Head of caudate nucleus (tissue), 42 donors: ENCODE data around the gene FREM2.

ENCODE experiments used
- DNase-seq, 42 donors: peaks; one replicate each; pipeline versions ENCODE4 v3.0.0 to v3.0.0-alpha.2; 2020 to 2021; ENCODE audit warnings: mixed read lengths in 7 of 42
- intact Hi-C: fragments of 100-400 bp; cut with DNase I; formaldehyde crosslinking; loops from one replicate; pipeline ENCODE4 v1.15.0; 2022

The FREM2 gene

GRCh38 chr13:38680912-38681311 is 6.0 kb upstream of the FREM2 start:
- no peak for DNase-seq
- intact Hi-C loops, result loop anchor here (10.0 kb wide), 1 partner anchor 184 kb away; no protein-coding TSS in a partner anchor

- intact Hi-C loops, result loop anchor here (5.0 to 10.0 kb wide), 2 partner anchors 78 to 180 kb away; no protein-coding TSS in a partner anchor
These were observed 2.2 kb upstream of the FREM2 start for GRCh38 chr13:38684714-38685113.

GRCh38 chr13:38685431-38685830 is 1.4 kb upstream of the FREM2 start:
- intact Hi-C loops, result loop anchor here (5.0 to 10.0 kb wide), 2 partner anchors 77 to 179 kb away; no protein-coding TSS in a partner anchor
- DNase-seq, result no peak

More at GRCh38 chr13:38684714-38685113, 2.2 kb upstream of the FREM2 start:
- no peak for DNase-seq

GRCh38 chr13:38685974-38686576 is 802 bp upstream of the FREM2 start:
- DNase-seq, result peak in 15 of 42 donors; percentile 4 to 65 (median 37)
- intact Hi-C loops, result loop anchor here (5.0 to 10.0 kb wide), 2 partner anchors 76 to 179 kb away; no protein-coding TSS in a partner anchor

GRCh38 chr13:38687246-38688229 is 661 bp downstream of the FREM2 start:
- intact Hi-C loops, result loop anchor here (5.0 to 10.0 kb wide), 2 partner anchors 75 to 177 kb away; no protein-coding TSS in a partner anchor
- DNase-seq, result peak in 18 of 42 donors; percentile 3 to 43 (median 20)

- intact Hi-C loops, result loop anchor here (5.0 to 10.0 kb wide), 2 partner anchors 74 to 176 kb away; no protein-coding TSS in a partner anchor
- no peak for DNase-seq
These were observed 1.8 kb downstream of the FREM2 start for GRCh38 chr13:38688674-38689073.

GRCh38 chr13:38690231-38690630 is 3.4 kb downstream of the FREM2 start:
- intact Hi-C loops, result no loop called here
- DNase-seq, result no peak

- intact Hi-C loops, result no loop called here
- no peak for DNase-seq
These were observed 6.3 kb downstream of the FREM2 start for GRCh38 chr13:38693168-38693567.

GRCh38 chr13:38693641-38694040 is 6.8 kb downstream of the FREM2 start:
- intact Hi-C loops, result no loop called here
- no peak for DNase-seq

GRCh38 chr13:38697197-38697596 is 10.3 kb downstream of the FREM2 start:
- intact Hi-C loops, result no loop called here
- DNase-seq, result no peak

- no peak for DNase-seq
- intact Hi-C loops, result no loop called here
These were observed 10.9 kb downstream of the FREM2 start for GRCh38 chr13:38697628-38698333.

GRCh38 chr13:38700051-38700450 is 13.2 kb downstream of the FREM2 start:
- intact Hi-C loops, result no loop called here
- DNase-seq, result no peak

- intact Hi-C loops, result no loop called here
- DNase-seq, result no peak
These were observed 15.8 kb downstream of the FREM2 start for GRCh38 chr13:38702669-38703068.

GRCh38 chr13:38703255-38703654 is 16.4 kb downstream of the FREM2 start:
- DNase-seq, result no peak
- intact Hi-C loops, result no loop called here

- intact Hi-C loops, result no loop called here
- DNase-seq, result no peak
These were observed 18.5 kb downstream of the FREM2 start for GRCh38 chr13:38705365-38705764.

GRCh38 chr13:38707460-38707859 is 20.6 kb downstream of the FREM2 start:
- intact Hi-C loops, result no loop called here
- DNase-seq, result no peak

GRCh38 chr13:38713046-38713445 is 26.2 kb downstream of the FREM2 start:
- no peak for DNase-seq
- intact Hi-C loops, result no loop called here

- DNase-seq, result no peak
- intact Hi-C loops, result no loop called here
These were observed 31.5 kb downstream of the FREM2 start for GRCh38 chr13:38718374-38718773.

GRCh38 chr13:38730332-38730731 is 43.5 kb downstream of the FREM2 start:
- no peak for DNase-seq
- intact Hi-C loops, result no loop called here
